ENCODE measurements around the gene DST.

GRCh38 chr6:56538851-56539250 lies 103.8 kb downstream of the DST start:
- no peak for TF ChIP-seq CTCF (IDR thresholded peaks at IDR 0.05; ENCODE audit: insufficient read depth, low read depth, low read length)
- no peak for TF ChIP-seq EZH2 (IDR thresholded peaks at IDR 0.05; ENCODE audit: insufficient read depth, low read length)

All from astrocyte (in vitro differentiated cells and primary cell).